ENCODE measurements around the gene C2CD2.

DNA sequence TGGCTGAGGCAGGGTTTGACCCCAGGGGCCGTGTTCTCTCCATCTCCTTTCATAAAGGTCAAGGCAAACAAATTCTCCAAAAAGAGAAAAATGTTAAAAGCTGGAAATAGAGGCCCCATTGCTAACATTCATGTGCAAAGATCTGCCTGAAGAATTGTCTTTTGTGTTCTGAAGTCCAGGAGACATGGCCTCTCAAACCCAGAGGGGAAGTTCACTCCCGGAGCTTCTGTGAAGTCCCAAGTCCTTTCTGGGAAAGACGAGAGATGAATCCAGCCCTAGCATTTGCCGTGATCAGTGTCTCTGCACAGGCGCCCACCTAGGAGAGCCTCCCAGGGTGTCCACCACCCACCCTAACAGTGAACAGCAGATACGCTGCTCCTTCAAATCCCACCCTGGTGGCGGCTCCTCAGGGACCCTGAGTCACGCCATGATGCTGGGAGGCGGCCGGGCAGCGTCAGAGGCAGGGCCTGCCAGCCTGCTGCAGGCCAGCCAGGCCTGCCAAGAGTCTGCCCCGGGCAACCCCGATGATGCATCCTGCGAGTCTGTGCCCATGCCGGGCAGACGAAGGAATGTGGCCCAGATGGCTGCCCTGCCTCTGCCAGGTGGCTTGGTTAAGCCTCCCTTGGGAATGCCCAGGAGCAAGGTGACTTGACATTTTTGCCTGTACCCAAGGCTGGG is 5.2 kb upstream of the C2CD2 start:
- TF ChIP-seq CTCF (IDR thresholded peaks at IDR 0.05; ENCODE audit: low read depth, low read length) (no peak), EZH2phosphoT487 (IDR thresholded peaks at IDR 0.05; ENCODE audit: low read depth) (no peak)
